PFSK-1 (cell line): ENCODE results near the gene CXCR4.

Experiments used
- FOXP2 ChIP-seq: optimal IDR thresholded peaks from 2 replicates; pipeline ENCODE3; 2011; ENCODE audit warnings: borderline replicate concordance, control low read depth, inconsistent platforms; ENCODE audit not compliant: insufficient read depth; ENCODE audit errors: extremely low read length, extremely low read depth
- POLR2AphosphoS5 ChIP-seq: IDR thresholded peaks from 2 replicates; pipeline ENCODE4 v1.6.1; 2012; ENCODE audit warnings: low read depth, mild to moderate bottlenecking, control low read depth, low read length, moderate library complexity
- SIN3A ChIP-seq: IDR thresholded peaks from 2 replicates; pipeline ENCODE4 v1.6.1; 2012; ENCODE audit warnings: mild to moderate bottlenecking, low read length, moderate library complexity, borderline replicate concordance; ENCODE audit not compliant: insufficient read depth
- TAF1 ChIP-seq: IDR thresholded peaks from 2 replicates; pipeline ENCODE4 v1.6.1; 2012; ENCODE audit warnings: low read length, control low read depth, borderline replicate concordance; ENCODE audit not compliant: insufficient read depth
- TF ChIP-seq, protein P1 (sequence below), 2 experiments: IDR thresholded peaks; 2 replicates each; pipeline versions ENCODE4 v1.6.1 to v1.8.0; 2011 to 2012; ENCODE audit warnings: low read depth in 2 of 2, low read length in 2 of 2, control low read depth in 1 of 2, inconsistent platforms in 1 of 2, mild to moderate bottlenecking in 1 of 2, moderate library complexity in 1 of 2; ENCODE audit not compliant: insufficient read depth in 1 of 2

CXCR4 gene

DNA sequence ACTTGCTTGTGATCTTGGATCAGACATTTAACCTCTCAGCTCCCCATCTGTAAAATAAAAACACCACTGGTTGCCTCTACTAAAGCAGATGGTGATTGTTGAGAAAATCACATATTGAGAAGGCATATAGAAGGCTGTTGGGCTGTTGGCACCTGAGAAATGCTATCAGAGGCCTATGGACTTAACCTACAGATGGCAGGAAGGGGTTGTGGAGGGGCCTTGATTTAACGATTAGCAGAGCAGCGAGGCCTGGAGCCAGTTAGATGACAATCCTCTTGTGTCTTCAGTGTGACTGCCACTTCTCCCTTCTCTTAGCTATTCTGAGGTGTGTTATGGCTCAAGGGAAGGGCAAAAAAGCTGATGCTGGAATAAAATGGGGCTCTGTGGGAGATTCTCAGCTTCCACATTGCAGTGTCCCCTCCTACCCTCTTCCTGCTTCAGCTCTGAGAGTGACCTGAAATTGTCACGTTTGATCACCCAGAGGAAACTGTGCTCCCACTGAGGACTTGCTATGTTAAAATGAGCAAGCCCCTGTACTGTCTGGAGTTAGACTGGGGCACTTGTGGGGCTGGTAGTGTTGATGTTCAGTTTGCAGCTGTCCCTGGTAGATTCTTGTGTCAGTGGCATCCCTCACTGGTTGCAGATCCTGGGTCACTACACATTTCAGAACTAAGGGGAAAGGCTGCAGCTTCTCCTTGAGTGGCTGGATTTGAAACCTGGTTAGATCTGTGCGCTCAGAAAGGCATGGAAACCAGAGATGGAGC lies 31.5 kb downstream of the CXCR4 start:
- no peak for TF ChIP-seq TAF1
- TF ChIP-seq, protein P1, sequence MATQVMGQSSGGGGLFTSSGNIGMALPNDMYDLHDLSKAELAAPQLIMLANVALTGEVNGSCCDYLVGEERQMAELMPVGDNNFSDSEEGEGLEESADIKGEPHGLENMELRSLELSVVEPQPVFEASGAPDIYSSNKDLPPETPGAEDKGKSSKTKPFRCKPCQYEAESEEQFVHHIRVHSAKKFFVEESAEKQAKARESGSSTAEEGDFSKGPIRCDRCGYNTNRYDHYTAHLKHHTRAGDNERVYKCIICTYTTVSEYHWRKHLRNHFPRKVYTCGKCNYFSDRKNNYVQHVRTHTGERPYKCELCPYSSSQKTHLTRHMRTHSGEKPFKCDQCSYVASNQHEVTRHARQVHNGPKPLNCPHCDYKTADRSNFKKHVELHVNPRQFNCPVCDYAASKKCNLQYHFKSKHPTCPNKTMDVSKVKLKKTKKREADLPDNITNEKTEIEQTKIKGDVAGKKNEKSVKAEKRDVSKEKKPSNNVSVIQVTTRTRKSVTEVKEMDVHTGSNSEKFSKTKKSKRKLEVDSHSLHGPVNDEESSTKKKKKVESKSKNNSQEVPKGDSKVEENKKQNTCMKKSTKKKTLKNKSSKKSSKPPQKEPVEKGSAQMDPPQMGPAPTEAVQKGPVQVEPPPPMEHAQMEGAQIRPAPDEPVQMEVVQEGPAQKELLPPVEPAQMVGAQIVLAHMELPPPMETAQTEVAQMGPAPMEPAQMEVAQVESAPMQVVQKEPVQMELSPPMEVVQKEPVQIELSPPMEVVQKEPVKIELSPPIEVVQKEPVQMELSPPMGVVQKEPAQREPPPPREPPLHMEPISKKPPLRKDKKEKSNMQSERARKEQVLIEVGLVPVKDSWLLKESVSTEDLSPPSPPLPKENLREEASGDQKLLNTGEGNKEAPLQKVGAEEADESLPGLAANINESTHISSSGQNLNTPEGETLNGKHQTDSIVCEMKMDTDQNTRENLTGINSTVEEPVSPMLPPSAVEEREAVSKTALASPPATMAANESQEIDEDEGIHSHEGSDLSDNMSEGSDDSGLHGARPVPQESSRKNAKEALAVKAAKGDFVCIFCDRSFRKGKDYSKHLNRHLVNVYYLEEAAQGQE (IDR thresholded peaks at IDR 0.05; ENCODE audit: insufficient read depth in 1 of 2, low read depth in 2 of 2, low read length in 2 of 2) = no peak
- no peak for TF ChIP-seq FOXP2
- no peak for TF ChIP-seq POLR2AphosphoS5
- no peak for TF ChIP-seq SIN3A

DNA sequence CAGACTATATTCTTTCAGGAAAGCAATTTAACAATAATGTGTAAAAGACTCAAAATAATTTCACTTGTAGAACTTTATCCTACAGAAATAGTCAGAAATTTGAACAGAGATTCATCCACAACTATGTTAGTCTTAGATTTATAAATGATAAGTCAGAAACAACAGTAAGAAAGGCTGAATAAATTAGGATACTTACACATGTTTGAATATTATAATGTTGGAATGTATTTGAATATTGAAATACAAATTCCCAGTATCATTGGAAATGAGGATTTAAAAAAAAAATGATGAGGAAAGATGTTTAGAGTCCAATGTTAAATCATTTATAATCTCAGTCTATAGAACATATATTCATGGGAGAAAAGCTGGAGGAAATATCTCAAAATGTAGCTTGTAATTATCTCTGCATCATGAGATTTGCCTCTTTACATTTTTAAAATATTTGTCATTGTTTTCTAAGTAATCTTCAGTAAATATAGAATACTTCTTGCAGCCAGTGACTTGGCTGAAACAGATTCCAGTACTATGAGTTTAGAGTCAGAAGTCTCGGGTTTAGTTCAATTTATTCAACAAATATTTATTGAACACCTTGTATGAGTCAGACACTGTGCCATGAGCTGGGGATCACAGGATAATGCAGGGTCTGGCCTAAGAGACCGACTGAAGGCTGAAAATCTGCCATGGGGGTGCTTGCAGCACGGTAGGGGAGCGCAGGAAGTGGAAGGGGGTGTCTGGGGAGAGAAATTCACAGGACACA lies 32.3 kb downstream of the CXCR4 start:
- TF ChIP-seq FOXP2 (no peak), SIN3A (no peak), TAF1 (no peak), POLR2AphosphoS5 (no peak)
- TF ChIP-seq, protein P1 (IDR thresholded peaks at IDR 0.05; ENCODE audit: insufficient read depth in 1 of 2, low read depth in 2 of 2, low read length in 2 of 2) = no peak

DNA sequence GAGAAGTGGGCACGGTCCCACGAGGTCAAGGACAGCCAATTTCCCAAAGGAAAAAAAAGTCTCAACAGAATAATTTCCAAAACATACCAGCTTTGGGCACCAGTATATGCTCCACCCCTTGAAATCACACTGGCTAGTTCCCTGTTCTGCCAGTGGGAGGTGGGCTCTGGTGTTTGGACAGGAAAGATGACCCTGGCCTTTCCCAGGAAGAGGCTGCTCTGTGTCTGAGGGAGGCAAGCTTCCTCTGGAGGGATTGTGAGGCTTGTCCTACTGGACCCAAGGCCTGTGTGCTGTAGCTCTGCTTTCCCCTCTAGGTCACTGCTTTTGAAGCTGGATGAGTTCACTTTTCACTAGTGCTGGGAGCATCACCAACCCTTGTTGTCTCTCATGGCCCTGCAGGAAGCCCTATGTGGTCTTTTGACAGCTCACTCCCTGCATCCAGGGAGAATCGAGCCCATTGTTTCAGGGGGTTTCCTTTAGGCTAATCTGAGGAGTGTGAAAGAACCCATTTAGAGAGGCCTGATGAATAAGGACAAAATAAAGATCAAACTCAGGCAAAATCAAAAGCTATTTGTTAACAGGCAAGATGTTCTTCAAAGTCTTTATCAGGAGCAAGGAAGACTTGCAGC lies 36.3 kb downstream of the CXCR4 start:
- no peak for TF ChIP-seq POLR2AphosphoS5
- no peak for TF ChIP-seq FOXP2
- no peak for TF ChIP-seq TAF1
- TF ChIP-seq SIN3A = no peak
- TF ChIP-seq, protein P1 (IDR thresholded peaks at IDR 0.05; ENCODE audit: insufficient read depth in 1 of 2, low read depth in 2 of 2, low read length in 2 of 2) = no peak

DNA sequence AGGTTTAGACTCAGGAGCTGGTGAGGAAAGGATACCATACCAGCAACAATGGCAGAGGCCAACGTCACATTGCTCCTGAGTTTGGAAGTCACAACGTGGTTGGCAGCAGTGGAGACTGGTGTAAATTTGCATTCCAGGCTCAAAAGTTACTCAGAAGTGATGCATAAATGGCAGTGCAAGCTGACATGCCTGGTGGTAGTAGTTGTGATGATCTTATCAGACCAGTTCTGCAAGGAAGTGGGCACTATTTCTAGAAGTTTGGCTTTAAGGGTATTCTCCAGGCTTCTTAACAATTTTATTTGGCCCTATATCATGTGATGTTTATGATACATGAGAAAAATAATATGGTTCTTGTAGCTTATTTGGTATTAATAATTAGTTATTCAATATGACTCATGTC lies 37.8 kb downstream of the CXCR4 start:
- TF ChIP-seq FOXP2 = no peak
- TF ChIP-seq POLR2AphosphoS5 = no peak
- TF ChIP-seq SIN3A = no peak
- no peak for TF ChIP-seq TAF1
- TF ChIP-seq, protein P1 (IDR thresholded peaks at IDR 0.05; ENCODE audit: insufficient read depth in 1 of 2, low read depth in 2 of 2, low read length in 2 of 2) = no peak
